Measurements from ENCODE around the gene MARCO.

The MARCO gene

DNA sequence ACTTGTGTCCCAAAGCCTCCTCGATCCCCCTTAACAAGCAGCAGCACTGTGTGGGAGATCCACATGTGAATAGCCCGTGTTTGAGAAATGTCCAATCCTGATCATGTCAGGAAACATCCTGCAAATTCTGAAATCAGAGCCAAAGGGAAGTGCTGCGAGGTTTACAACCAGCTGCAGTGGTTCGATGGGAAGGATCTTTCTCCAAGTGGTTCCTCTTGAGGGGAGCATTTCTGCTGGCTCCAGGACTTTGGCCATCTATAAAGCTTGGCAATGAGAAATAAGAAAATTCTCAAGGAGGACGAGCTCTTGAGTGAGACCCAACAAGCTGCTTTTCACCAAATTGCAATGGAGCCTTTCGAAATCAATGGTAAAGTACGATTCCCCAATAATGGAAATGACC lies at the start of gene MARCO:
TSS of gene MARCO (plus strand) at position 164 of the 400 bp plus-strand sequence. CDS start at position 271, 107 bp downstream.
- DNase-seq (ENCODE audit: low spot score) = no peak

DNA sequence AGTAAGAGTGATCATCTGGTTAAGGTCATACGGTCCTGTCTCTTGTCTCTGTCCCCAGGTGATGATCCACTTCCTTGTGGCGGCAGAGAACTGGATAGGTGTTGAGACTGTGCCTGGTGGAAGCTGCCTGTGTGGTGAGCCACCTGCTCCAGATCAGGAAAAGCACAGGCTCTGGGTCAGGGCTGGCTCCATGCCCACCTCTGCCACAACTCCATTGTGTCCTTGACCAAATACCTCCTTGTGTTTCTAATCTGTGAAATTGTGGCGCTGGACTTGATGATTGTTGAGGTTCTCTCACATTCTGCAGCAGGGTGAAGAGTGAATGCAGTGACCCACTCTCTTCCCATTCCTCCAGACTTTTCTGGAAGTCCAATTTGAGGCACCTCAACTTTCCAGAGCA lies 48.9 kb upstream of the MARCO start:
- no peak for DNase-seq (ENCODE audit: low spot score)

DNA sequence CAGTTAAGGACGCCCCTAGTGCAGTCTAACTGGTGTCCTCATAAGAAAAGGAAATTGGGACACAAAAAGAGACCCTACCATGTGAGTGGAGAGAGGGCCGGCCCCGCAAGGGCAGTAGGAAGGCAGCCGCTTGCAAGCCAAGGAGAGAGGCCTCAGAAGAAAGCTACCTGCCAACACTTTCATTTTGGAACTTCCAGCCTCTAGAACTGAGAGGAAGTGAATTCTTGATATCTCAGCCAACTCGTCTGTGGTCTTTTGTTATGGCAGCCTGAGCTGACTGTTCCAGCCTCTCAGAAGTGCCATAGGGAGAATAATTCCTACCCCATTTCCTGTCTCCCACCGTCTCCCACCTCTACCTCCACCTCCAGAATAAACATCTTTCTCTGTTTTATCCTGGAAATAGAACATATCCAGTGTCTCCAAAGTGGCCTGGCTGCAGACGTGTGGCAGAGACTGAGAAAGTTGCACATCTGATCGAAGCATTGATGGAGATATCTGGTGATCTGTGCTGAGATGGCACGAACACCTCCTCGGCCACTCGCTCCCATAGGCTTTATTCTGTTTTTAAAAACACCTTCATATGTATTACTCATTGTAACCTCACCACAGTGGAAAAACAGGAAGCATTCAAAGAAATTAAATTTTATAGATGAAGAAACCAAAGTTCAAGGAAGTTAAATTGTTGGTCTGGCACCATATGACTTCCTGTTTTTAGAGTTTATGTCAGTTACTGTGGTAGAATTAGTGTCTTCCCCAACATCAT lies 39.5 kb upstream of the MARCO start:
- no peak for DNase-seq (ENCODE audit: low spot score)

DNA sequence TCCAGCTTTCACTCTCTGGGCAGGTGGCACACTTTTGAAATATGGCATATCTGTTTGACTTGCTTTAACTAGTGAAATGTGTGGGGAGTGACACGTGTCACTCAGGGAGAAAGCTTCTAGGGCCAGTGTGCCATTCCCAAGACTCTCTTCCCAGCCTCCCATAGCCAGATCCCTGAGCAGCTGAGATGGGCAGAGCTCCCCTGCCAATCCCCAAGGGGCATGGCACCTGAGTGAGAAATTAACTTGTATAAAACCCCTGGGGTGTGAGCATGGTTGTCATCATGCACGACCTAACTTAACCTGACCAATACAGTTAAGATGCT lies 39.0 kb upstream of the MARCO start:
- DNase-seq (ENCODE audit: low spot score) = no peak

GRCh38 chr2:118903551-118904479 lies 38.2 kb upstream of the MARCO start:
- DNase-seq (ENCODE audit: low spot score) = no peak

DNA sequence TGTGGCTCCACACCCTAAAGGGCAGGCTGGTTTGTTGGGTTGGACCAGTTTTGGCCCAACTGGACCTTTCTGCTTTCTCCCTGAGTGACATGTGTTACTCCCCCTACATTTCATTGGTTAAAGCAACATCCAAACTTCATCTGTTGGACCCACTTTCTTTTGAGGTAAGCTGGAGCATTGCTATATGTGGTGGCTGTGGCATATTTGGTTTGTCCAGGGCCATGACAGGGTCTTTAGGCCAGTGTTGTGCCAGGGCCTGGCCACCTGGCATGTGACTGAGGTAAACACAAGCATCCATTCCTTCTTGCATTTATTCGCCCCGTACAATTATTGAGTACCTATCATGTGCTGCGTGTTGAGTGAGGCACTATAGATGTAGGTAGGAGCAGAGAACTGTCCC lies 36.8 kb upstream of the MARCO start:
- no peak for DNase-seq (ENCODE audit: low spot score)

DNA sequence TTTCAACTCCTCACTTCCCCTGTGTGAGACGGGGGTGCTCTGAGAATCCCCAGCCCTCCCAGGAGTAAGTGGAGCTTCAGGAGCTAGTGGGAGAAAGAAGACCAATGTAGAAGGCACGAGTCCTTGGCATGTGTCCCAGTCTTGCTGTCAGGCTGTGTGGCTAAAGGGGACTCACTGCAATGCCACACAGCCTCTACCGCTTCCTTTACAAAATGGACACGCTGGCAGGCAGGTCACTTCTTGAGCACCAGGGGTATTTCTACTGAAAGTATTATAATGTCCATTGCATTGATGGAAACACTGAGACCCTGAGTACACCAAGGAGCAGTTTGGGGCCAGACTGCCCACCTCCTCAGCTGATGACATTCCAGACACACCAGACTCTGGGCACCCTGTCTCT lies 35.8 kb upstream of the MARCO start:
- no peak for DNase-seq (ENCODE audit: low spot score)

DNA sequence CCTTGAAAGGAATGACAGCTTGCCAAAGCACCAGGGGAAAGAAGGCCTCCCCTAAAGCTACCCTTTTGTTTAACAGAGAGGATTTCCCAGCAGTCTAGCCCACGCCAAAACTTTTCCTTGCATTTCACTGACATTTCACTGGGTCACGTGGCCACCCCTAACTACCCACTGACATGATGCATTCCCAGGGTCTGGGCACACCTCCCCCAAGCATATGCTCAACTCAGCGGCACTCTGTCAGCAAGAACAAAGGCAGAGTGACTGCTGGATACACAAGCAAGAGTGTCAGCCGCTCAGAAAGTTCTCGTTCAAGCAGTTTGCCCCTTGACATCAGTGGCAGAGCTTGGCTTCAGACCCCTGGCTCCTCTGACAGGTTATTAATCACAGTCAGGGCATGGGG lies 34.2 kb upstream of the MARCO start:
- no peak for DNase-seq (ENCODE audit: low spot score)

DNA sequence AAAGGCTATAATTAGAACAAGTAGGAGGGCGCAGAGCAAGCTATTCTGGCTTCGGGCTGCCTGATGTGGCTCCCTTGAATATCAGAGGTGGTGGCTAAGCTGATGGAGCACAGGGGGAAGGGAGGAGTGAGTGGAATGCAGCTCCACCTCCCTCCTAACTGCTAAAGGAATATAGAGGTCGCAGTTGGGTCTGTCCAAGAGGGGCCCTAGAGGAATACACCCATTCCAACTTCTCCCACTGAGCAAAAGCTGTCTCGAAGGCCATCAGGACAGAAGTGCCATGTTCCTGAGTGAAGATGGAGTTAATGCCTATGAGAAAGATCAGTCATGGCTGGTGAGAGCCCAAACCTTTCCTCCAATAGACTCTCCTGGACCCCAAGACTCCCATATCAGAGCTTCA lies 32.8 kb upstream of the MARCO start:
- no peak for DNase-seq (ENCODE audit: low spot score)

DNA sequence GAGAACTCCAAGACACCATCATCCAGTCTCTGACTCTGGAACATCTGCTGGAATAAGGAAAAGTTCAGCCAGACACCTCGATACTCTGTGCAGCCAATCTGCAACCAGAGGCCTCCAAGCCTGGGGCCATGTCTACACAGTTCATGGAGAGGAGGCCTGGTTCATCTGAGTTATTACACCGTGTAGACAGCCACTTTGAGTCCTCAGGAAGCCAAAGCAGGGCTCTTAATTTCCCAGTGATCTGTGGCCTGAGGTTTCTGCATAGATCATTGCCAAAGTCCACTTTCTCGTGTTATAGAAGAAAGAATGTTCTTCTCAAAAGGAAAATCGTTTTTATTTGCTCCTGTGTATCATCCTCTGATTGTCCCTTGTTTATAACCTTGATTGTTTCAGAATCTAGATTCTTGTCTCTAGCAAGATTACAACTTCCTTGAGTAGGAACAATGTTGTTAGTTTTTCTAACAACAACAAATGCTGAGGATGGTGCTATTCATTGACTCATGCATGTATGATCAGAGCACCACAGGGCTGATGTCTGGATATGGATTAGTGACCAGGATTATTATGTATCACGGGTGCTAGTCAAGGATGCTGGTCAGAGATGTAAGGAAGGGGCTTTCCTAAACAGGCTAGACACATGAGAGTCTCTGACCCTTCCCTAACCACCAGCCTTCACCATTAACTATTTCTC lies 30.7 kb upstream of the MARCO start:
- no peak for DNase-seq (ENCODE audit: low spot score)

DNA sequence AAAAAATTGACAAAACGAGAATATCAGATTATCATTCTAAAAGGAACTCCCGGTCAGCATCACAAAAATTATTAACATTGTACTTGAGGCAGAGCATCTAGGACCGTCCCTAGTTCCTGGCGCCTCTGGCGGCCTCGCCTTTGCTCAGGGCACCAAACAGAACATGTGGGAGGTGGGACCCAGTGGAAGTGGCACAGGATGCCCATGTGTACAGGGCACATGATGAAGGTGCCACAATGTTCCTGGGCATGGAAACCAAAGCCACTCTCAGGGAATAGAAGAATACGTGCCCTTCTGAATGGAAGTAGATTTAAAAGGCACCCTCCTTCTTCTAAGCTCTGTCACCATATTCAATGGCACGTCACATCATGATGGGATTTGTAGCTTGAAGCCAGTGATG lies 30.1 kb upstream of the MARCO start:
- DNase-seq (ENCODE audit: low spot score) = no peak

- DNase-seq (ENCODE audit: low spot score) = no peak
Observed at GRCh38 chr2:118913131-118913802, 28.7 kb upstream of the MARCO start.

- no peak for DNase-seq (ENCODE audit: low spot score)
Observed at GRCh38 chr2:118913803-118914645, 28.0 kb upstream of the MARCO start.

- no peak for DNase-seq (ENCODE audit: low spot score)
Observed at GRCh38 chr2:118914721-118915453, 27.1 kb upstream of the MARCO start.

- no peak for DNase-seq (ENCODE audit: low spot score)
Observed at GRCh38 chr2:118918017-118918416, 24.0 kb upstream of the MARCO start.

DNA sequence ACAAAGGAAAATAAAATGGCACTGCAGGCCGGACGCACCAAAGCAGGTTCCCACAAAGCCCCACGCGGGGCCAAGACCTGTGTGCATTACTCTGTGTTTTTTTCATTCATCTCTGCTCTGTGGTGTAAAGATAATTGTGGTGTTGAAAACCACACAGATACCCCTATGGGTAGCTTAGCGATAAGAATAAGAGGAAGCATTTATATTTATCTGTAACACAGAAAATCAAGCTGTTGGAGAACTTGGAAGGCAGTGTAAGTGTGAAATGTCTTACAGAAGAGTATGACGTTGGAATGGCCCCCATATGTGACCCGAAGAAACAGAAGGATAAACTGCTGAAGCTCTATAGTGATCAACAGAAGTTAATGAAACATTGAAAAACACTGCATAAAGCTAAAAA lies 20.3 kb upstream of the MARCO start:
- no peak for DNase-seq (ENCODE audit: low spot score)

GRCh38 chr2:118922254-118922653 lies 19.7 kb upstream of the MARCO start:
- DNase-seq (ENCODE audit: low spot score) = no peak

DNA sequence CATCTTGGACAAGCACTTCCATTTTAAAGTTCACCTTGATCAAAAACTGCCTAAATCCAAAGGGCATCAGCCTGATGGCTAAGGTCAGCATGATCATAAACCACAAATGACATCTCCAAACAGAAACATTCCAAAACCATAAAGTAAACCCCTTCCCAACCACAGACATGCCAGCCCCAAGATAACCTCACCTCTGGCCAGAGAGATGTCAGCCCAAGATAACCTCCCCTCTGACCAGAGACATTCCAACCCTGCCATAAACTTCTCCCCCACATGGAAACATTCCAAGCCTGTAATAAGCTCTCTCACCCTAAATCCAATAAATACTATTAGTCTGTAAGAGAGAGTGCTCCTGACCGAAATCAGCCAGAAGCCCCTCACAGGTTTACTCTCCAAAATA lies 18.6 kb upstream of the MARCO start:
- DNase-seq (ENCODE audit: low spot score) = no peak

- no peak for DNase-seq (ENCODE audit: low spot score)
Observed at GRCh38 chr2:118925476-118925875, 16.5 kb upstream of the MARCO start.

DNA sequence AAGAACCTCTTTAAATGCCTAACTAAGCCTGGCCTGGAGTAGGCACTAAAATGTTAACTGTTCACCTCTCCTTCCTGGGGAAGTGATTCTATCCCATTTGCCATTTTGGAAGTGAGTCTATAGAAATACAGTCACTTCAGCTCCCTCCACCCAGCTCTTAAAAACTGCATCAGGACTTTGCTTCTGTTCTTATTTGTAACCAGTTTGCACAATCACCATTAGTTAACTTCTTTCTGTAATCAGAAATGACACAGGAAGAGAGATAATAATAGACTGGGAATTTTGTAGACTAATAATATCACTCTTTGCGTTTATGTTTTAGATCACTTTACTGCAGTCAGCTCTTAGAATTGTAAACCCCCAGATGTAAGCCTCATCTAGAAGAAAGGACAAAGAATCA lies 16.0 kb upstream of the MARCO start:
- DNase-seq (ENCODE audit: low spot score) = no peak

DNA sequence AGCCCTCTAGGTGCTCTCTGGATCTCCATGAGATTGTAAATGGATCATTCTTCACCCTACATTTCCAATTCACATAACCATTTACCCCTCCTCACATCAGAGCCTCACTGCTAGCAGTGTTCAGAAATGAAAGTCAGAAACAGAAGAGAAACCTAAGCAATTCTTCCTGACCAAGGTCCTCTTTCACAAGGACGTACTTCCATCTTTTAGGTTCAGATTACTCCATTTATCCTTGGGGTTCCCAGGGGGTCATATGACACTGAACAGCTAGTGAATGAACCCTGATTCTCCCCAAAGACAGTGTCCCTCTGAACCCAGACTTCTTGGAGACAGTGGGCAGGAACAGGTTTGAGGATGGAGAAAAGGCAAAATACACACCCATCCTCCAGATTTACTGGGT lies 12.9 kb upstream of the MARCO start:
- no peak for DNase-seq (ENCODE audit: low spot score)

All from CD4-positive, alpha-beta T cell treated with Interleukin-6 at 100 ng/mL for 8 hours (primary cell).